ENCODE data around the gene NAIF1.
"Not testable (repeated sequence)": the region's sequence is repeated elsewhere in the genome, so short reads cannot be mapped to it uniquely, and the experiment has no call there.

Gene NAIF1, protein sequence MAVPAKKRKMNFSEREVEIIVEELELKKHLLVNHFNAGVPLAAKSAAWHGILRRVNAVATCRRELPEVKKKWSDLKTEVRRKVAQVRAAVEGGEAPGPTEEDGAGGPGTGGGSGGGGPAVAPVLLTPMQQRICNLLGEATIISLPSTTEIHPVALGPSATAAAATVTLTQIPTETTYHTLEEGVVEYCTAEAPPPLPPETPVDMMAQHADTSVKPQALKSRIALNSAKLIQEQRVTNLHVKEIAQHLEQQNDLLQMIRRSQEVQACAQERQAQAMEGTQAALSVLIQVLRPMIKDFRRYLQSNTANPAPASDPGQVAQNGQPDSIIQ

DNA sequence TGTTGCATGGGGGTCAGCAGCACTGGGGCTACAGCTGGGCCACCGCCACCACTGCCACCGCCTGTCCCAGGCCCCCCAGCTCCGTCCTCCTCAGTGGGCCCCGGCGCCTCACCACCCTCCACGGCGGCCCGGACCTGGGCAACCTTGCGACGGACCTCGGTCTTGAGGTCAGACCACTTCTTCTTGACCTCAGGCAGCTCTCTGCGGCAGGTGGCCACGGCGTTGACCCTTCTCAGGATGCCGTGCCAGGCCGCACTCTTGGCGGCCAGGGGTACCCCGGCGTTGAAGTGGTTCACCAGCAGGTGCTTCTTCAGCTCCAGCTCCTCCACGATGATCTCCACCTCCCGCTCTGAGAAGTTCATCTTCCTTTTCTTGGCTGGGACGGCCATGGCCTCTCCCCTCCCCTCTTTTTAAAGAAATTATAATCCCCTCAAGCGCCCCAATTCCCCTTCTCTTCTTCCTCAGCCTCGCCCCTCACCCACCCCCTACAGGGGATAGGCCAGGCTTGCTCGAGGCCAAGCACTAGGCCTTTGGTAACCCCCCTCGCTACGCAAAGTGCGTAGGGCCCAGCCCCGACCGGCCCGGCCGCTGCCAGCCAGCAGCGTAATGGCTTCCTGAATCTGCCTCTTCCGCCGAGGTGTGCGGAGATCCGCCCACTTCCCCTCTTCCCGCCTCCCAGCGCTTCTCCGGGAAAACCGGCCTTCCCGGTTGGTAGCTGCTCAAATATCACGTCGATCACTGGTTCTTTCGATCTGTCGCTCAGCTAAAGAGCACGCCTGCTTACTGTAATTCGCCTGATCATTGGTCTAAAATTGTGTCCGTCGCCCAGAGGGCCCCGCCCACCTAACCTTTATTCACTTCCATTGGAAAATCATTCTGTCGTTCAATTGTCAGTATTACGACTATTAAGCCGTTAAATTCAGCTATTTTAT lies at the start of gene NAIF1:
NAIF1 (minus strand) TSS at position 608 of the 932 bp plus-strand sequence; CDS start at position 389, 219 bp downstream.
- peak; percentile 91 for DNase-seq

DNA sequence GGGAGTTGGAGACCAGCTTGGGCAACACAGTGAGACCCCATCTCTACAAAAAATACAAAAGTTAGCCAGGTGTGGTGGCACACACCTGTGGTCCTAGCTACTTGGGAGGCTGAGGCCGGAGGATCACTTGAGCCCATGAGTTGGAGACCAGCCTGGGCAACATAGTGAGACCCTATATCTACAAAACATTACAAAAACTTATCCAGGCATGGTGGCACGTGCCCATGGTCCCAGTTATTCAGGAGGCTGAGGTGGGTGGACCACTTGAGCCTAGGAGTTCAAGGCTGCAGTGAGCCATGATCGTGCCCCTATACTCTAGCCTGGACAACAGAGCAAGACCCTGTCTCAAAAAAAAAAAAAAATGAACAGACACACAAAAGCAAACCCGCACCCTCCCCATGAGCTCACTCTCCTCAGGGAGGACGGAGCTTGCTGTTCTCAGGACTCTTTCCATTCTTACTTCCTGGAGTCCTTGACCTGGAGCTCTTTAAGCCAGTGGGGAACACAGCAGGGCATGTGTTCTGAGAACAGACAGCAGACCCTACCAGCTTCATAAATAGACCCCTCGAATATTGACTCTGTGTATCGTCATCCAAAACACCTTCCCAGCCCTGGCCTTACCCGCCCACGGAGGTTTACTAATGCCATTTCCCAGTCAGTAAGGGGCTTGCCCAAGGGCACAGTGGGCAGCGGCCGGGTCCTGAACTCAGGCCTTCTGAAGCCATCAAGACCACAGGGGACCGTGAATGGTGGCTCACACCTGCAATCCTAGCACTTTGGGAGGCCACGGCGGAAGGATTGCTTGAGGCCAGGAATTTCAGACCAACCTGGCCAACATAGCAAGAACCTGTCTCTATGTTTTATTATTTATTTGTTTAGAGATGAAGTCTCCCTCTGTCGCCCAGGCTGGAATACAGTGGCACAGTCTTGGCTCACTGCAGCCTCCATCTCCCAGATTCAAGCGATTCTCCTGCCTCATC lies 49.3 kb upstream of the NAIF1 start:
- DNase-seq = no peak

DNA sequence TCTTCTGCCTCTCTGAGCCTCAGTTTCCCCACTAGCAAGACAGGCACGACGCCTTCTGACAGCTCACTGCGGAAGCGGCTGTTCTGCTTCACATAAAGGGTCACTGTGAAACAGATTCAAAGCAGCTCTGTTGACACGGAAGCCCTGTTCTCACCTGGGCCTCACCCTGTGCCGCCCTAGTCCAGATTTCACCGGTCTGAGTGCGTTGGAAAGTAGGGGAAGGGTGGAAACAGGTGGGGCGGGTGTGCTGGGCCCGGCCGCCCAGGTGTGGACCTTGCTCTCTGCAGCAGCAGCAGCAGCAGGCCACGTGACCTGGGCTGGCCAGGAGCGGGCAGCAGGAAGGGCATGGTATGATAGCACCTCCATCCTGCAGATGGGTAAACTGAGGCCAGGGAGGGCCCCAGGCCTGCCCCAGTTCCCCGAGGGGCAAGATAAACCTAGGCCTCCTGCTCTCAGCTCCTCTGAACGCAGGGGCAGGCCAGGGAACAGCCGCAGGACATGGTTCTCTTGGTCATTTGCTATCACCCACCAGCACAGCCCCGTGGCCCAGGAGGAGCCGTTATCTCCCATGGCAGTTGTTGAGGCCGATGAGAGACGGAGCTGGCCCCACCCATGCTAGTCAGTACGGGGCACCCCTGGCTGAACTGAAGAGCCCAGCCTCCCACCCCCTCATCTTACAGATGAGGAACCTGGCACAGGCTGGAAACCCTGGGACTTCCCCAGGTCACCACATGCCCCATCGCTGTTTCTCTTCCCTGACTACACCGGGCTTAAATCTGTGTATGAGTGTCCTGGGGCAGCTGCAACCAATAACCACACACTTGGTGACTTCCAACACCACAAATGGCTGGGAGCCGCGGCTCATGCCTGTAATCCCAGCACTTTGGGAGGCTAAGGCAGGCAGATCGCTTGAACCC lies 48.3 kb upstream of the NAIF1 start:
- DNase-seq = no peak

DNA sequence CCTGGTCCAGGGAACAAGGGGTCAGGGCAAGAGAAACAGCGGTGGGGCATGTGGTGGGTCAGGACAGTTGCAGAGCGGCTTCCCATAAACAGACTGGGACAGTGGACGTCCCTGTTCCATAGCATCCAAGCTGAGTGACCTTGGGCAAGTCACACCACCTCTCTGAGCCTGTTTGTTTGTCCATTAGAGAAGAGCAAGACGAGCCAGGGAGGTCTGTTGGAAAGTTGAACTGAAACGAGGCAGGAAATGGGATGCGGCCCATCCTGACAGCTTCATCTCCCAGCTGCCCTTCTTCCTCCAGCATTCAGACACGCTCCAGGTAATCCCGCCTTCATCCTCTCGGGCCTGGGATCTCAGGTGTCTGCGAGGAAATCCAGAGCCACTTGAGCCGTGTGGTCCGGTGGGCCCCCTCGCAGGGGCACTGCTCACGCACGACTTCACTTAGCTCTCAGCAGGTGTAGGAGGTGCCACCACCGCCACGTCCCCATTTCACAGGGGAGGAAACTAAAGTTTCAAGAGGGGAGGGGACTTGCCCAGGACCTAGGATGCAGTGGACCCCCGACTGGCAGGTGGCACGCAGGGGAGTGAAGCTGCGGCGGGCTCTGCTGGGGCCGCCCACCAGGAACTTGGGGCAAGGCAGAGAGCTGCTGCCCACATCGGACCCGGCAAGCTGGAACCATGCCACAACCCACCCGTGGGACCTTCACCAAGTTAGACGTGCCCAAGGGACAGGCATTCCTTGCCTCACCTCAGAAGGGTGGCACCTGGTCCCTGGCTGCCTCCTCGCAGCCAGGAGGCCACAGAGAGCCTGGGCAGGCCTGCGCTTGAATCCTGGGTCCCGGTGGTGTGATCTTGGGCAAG lies 47.4 kb upstream of the NAIF1 start:
- no peak for DNase-seq

DNA sequence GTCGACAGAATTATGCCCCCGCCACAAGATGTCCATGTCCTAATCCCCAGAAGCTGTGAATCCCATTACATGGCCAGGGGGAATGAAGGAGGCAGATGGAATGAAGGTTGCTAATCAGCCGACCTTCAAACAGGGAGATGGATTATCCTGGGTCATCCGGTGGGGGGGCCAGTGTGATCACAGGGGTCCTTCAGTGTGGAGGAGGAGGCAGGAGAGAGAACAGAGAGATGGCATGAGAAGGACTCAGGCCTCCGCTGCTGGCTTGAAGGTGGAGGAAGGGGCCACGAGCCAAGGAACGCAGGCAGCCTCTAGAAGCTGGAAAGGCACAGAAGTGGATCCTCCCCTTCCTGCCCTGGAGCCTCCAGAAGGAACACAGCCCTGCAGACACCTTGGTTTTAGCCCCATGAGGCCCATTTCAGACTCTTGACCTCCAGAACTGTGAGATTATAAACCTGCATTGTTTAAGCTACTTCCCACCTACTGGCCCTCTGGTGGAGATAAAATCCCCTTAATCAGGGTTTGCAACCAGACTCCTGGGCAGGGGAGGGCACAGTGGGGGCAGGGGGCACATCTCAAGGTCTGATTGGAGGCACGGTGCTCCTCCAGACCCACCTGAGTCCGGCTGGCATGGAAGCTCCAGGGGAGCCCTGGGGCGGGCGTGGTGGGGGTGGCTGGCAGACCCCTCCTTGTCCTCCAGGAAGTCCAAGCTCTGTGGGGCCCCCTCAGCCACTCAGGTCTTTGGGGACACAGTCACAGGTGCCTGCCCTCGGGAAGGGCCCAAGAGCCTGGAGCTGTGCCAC lies 46.6 kb upstream of the NAIF1 start:
- DNase-seq = no peak

DNA sequence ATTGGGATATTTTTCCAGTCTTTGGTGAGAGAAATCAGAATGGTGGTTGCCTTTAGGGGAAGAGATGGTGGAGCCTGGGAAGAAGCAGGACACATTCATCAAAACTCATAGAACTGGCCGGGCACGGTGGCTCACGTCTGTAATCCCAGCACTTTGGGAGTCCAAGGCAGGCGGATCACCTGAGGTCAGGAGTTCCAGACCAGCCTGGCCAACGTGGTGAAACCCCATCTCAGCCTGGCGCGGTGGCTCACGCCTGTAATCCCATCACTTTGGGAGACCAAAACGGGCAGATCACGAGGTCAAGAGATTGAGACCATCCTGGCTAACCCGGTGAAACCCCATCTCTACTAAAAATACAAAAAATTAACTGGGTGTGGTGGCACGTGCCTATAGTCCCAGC lies 44.6 kb upstream of the NAIF1 start:
- DNase-seq = not testable (repeated sequence)

DNA sequence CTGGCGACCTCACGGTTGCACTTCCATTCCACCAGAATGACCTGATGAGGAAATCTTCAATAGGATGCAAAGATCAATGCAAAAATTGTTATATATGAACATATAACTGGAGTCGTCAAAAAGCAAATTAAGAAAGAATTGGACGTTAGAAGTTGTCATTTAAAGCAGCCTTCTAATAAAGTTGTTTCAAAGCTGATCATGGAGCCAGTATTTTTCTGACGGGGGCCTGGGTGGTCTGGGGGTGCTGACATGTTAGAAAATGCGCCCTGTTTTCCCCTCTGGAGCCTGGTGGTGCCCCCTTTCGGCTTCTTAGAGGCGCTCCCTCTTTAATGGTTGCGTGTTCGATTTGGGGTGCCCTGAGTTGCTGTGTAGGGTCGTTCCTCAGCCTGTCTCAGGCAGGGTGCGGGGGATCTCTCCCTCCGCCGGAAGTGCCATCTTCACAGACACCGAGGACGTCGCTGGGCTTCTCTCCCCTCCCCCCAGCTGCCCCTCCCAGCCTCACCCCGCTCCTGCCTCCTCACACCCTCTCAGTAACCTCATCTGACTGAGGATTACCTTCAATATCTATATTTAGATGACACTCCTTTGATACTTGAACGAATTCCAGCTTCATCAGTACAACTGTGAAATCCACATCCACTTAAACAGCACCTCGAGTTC lies 42.1 kb upstream of the NAIF1 start:
- no peak for DNase-seq

DNA sequence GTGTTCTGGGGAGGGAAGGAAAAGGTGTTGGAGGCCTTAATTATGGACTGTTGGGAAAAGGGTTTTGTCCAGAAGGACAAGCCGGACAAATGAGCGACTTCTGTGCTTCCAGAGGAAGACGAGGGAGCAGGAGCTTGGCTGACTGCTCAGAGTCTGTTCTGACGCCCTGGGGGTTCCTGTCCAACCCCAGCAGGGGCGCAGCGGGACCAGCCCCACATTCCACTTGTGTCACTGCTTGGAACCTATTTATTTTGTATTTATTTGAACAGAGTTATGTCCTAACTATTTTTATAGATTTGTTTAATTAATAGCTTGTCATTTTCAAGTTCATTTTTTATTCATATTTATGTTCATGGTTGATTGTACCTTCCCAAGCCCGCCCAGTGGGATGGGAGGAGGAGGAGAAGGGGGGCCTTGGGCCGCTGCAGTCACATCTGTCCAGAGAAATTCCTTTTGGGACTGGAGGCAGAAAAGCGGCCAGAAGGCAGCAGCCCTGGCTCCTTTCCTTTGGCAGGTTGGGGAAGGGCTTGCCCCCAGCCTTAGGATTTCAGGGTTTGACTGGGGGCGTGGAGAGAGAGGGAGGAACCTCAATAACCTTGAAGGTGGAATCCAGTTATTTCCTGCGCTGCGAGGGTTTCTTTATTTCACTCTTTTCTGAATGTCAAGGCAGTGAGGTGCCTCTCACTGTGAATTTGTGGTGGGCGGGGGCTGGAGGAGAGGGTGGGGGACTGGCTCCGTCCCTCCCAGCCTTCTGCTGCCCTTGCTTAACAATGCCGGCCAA lies 41.3 kb upstream of the NAIF1 start:
- no peak for DNase-seq

DNA sequence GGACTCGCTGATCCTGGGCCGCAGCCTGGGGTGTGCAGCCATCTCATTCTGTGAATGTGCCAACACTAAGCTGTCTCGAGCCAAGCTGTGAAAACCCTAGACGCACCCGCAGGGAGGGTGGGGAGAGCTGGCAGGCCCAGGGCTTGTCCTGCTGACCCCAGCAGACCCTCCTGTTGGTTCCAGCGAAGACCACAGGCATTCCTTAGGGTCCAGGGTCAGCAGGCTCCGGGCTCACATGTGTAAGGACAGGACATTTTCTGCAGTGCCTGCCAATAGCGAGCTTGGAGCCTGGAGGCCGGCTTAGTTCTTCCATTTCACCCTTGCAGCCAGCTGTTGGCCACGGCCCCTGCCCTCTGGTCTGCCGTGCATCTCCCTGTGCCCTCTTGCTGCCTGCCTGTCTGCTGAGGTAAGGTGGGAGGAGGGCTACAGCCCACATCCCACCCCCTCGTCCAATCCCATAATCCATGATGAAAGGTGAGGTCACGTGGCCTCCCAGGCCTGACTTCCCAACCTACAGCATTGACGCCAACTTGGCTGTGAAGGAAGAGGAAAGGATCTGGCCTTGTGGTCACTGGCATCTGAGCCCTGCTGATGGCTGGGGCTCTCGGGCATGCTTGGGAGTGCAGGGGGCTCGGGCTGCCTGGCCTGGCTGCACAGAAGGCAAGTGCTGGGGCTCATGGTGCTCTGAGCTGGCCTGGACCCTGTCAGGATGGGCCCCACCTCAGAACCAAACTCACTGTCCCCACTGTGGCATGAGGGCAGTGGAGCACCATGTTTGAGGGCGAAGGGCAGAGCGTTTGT lies 40.5 kb upstream of the NAIF1 start:
- no peak for DNase-seq

DNA sequence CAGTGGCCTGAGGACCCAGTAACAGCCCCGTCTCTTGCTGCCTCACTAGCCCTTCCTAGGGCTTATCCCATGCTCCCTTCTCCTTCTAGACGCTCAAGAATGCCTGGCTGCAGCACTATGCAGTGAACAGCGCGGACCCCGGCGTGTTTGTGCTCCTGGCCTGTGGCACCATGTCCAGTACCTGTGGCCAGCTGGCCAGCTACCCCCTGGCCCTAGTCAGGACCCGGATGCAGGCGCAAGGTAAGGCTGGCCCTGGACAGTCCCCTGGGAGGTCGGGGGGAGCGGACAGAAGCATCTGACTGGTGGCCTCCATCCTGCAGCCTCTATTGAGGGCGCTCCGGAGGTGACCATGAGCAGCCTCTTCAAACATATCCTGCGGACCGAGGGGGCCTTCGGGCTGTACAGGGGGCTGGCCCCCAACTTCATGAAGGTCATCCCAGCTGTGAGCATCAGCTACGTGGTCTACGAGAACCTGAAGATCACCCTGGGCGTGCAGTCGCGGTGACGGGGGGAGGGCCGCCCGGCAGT lies 39.9 kb upstream of the NAIF1 start:
- no peak for DNase-seq

DNA sequence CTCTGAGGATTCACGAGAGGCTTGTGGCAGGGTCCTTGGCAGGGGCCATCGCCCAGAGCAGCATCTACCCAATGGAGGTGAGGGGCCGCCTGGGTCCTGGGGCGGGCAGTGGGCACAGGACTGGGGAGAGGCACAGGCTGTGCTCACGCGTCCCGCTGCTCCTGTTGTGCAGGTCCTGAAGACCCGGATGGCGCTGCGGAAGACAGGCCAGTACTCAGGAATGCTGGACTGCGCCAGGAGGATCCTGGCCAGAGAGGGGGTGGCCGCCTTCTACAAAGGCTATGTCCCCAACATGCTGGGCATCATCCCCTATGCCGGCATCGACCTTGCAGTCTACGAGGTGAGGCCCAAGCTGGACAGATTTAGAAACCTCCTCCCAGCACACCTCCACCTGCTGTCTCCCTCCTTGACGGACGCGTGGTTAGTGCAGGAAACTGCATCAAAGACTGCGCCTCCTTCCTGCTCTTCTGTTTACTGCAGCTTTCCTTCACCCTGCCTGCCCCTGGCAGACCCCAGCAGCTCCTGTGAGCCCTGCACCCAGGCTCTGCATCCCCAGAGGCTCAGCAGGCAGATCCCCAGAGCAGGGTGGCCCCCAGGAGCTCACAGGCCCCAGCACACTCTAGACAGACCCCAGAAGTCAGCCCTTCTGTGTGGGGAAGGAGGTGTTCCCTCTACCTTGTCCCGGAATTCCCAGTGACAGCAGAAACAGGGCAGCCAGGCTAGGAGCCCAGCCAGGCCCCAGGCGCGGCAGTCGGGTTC lies 39.2 kb upstream of the NAIF1 start:
- DNase-seq = no peak

DNA sequence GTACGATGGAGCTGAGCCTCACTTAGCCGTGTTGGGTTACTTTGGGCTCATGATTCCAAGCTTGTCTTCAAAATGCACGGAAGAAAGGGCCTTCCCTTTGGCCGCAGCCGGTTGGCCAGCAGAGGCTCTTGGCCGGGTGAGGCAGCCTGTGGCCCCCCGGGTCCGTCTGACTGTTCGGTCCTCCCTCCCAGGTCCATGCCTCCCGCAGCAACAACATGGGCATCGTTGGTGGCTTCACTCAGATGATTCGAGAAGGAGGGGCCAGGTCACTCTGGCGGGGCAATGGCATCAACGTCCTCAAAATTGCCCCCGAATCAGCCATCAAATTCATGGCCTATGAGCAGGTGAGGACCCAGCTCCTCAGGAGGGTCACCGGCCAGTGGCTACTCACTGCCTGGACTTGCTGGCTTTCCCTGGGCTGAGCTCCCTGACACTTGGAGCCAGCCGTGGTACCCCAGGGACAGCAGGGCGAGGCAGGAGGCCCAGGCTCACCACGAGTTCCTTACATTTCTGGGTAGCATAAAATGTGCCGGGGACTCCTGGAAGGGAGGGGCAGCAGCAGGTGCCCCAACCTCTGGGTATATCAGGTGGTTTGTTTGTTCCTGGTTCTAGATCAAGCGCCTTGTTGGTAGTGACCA lies 38.5 kb upstream of the NAIF1 start:
- no peak for DNase-seq

DNA sequence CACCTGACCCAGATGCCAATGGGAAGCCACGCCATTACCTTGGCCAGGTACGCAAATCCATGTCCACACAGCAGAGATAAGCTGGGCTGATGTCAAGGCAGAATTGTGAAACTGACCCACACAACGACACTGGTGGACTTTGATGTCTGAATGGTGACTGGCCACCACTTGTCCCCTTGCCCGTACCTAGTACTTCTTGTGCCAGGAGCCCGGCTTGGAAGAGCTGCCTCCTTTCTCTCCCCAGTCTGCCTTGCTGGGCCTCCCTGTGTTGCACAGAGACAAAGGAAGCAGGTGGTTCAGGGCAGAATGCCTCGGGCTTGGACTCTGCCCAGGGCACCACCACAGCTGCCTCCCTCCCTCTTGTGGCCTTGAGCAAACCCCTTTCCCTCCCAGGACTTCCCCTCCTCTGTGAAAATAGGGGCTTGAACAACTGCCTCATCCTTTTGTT lies 37.1 kb upstream of the NAIF1 start:
- no peak for DNase-seq

DNA sequence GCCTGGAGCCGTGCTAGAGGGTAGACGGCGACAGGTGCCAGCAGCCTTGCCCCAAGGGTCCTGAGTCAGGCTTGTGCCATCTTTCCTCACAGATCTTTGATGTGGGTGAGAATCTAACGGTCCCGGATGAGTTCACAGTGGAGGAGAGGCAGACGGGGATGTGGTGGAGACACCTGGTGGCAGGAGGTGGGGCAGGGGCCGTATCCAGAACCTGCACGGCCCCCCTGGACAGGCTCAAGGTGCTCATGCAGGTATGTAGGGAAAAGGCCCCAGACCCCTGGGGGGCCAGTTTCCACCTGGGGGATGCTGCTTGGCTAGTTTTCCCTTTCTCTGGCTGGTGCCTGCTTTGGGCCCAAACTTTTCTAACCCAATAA lies 36.5 kb upstream of the NAIF1 start:
- no peak for DNase-seq

DNA sequence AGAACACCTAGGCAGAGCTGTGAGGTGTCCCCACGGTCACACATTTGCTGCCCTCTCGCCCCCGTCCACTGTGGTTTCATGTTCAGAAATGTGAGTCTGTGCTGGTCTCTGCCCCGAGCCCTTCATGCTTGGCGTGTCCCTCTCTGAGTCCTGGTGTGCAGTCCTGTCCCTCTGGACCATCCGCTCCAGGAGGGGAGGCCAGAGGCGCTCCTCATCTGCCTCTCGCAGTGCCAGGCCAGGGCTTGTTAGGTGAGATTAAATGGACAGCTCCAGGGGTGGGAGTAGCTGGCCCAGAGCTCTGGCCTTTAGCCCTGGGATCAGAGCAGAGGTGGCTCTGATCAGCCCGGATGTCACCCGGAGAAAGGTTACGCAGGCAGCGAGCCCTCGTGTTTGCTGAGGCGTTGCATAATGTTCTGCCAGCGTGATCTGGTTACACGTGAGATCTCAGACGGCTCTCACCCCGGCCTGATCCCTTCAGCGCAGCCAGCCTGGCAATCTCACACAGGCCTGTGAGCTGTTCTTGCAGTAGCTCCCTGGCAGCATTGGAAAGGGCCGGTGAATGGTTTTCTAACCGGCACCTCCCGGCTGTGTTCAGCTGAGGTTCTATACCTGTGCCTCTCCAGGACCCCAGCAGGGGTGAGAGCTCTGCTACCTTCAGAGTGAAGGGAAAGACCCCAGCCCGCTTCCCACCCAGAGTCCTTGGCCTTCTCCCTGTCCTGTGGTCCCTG lies 35.9 kb upstream of the NAIF1 start:
- no peak for DNase-seq
